Measurements from ENCODE around the gene HOXD1.

- TF ChIP-seq CTCF (IDR thresholded peaks at IDR 0.05) (no peak), POLR2A (IDR thresholded peaks at IDR 0.05) (no peak), POLR2AphosphoS5 (IDR thresholded peaks at IDR 0.05; ENCODE audit: insufficient read depth in 1 of 2, low read depth in 1 of 2) (no peak)
Measured at GRCh38 chr2:176151442-176152287, 36.8 kb upstream of the HOXD1 start, which contains the start of gene HOXD4.

Measured in vagina (tissue), 2 donors.